Smooth muscle cell of the brain vasculature (primary cell): ENCODE results near the gene KCNQ1OT1.

Source experiments
- DNase-seq: peaks from one replicate; pipeline ENCODE4 v3.0.0-alpha.2; 2012; ENCODE audit warnings: low read depth, low spot score

Gene KCNQ1OT1

GRCh38 chr11:2721210-2721916 is 21.6 kb upstream of the KCNQ1OT1 start:
- DNase-seq: no peak

GRCh38 chr11:2719831-2720590 is 20.2 kb upstream of the KCNQ1OT1 start:
- no peak for DNase-seq

GRCh38 chr11:2718817-2719438 is 19.1 kb upstream of the KCNQ1OT1 start:
- DNase-seq: no peak

GRCh38 chr11:2717561-2718325 is 17.9 kb upstream of the KCNQ1OT1 start:
- no peak for DNase-seq

- no peak for DNase-seq
Observed at GRCh38 chr11:2716376-2717095, 16.7 kb upstream of the KCNQ1OT1 start.

- no peak for DNase-seq
Observed at GRCh38 chr11:2715716-2716350, 16.0 kb upstream of the KCNQ1OT1 start.

GRCh38 chr11:2714871-2715270 is 15.1 kb upstream of the KCNQ1OT1 start:
- DNase-seq: no peak

GRCh38 chr11:2714463-2714800 is 14.6 kb upstream of the KCNQ1OT1 start:
- DNase-seq: no peak

- no peak for DNase-seq
Observed at GRCh38 chr11:2713661-2714462, 14.1 kb upstream of the KCNQ1OT1 start.

- DNase-seq: no peak
Observed at GRCh38 chr11:2713094-2713493, 13.3 kb upstream of the KCNQ1OT1 start.

GRCh38 chr11:2711161-2711560 is 11.4 kb upstream of the KCNQ1OT1 start:
- no peak for DNase-seq

- no peak for DNase-seq
Observed at GRCh38 chr11:2709429-2709828, 9.6 kb upstream of the KCNQ1OT1 start.

GRCh38 chr11:2708757-2709281 is 9.0 kb upstream of the KCNQ1OT1 start:
- DNase-seq: no peak

- DNase-seq: no peak
Observed at GRCh38 chr11:2708151-2708581, 8.4 kb upstream of the KCNQ1OT1 start.

- no peak for DNase-seq
Observed at GRCh38 chr11:2707736-2708135, 7.9 kb upstream of the KCNQ1OT1 start.

GRCh38 chr11:2706321-2706720 is 6.5 kb upstream of the KCNQ1OT1 start:
- DNase-seq: no peak

- DNase-seq: no peak
Observed at GRCh38 chr11:2704896-2705606, 5.3 kb upstream of the KCNQ1OT1 start.

GRCh38 chr11:2704356-2704755 is 4.6 kb upstream of the KCNQ1OT1 start:
- DNase-seq: no peak
